Measurements from ENCODE around the gene ANO7. TPM values are rescaled to one million over a fixed set of nuclear protein-coding genes. Genes with fewer than 3 reads are reported as not detected.

ANO7 gene
- total and polyA plus RNA-seq, 2 of the 13 experiments (the other 11 are each of a cell fraction or from before 2014, with no cell fraction given) = 4.1 to 4.9 TPM

DNA sequence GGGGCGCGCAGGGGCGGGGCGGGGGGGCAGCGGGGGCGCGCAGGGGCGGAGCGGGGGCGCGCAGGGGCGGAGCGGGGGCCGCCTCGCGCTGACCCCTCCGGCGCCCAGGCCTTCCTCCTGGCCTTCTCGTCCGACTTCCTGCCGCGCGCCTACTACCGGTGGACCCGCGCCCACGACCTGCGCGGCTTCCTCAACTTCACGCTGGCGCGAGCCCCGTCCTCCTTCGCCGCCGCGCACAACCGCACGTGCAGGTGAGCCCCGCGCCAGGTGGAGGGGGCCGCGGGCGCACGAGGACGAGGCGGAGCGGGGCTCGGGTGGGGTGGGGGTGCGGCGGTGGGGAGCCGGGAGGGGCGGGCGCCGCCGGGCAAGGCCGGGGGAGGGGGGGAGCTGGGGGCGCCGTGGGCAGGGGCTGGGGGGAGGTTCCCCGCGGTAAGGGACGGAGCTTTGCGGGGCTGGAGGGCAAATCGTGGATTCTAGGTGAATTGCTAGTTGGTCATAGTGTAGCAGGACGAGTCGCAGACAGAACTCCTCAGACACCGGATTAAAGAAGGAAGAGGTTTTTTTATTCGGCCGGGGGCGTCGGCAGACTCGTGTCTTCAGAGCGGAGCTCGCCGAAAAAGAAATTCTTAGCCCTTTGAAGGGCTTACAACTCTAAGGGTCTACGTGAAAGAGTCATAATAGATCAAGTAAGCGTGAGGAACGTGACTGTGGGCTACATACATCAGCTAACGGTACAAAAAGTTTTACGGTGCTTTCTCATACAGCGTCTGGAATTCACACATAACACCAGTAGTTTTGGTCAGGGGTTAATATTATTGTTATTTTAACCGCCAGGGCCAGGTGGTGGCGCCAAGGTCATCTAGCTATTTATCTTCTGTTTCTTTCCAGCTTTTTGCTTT lies 29.9 kb downstream of the ANO7 start (continued):
- TF ChIP-seq DNMT3B (CRISPR knock-in tag; conservative IDR thresholded peaks at IDR 0.05) = 0 out of 2 replicates have a peak, but pooled peaks have one; percentile 19
- TF ChIP-seq ZNF331 (CRISPR knock-in tag; IDR thresholded peaks at IDR 0.05) = peak; percentile 80
- TF ChIP-seq ISL2 (CRISPR knock-in tag; IDR thresholded peaks at IDR 0.05) = no peak
- TF ChIP-seq FIP1L1 (IDR thresholded peaks at IDR 0.05; ENCODE audit: borderline replicate concordance, insufficient read depth, low read depth, low read length) = no peak
- TF ChIP-seq BRCA1 (CRISPR knock-in tag; IDR thresholded peaks at IDR 0.05) = no peak
- TF ChIP-seq TOE1 (CRISPR knock-in tag; IDR thresholded peaks at IDR 0.05) = no peak; the same call in 1 of the 2 replicates
- TF ChIP-seq ZNF333 (CRISPR knock-in tag; IDR thresholded peaks at IDR 0.05; ENCODE audit: borderline replicate concordance) = peak; percentile 6; the same call in 1 of the 2 replicates
- 0 out of 2 replicates have a peak, but pooled peaks have one; percentile 31 for TF ChIP-seq TARDBP (CRISPR knock-in tag; IDR thresholded peaks at IDR 0.05)
- TF ChIP-seq, protein P1, sequence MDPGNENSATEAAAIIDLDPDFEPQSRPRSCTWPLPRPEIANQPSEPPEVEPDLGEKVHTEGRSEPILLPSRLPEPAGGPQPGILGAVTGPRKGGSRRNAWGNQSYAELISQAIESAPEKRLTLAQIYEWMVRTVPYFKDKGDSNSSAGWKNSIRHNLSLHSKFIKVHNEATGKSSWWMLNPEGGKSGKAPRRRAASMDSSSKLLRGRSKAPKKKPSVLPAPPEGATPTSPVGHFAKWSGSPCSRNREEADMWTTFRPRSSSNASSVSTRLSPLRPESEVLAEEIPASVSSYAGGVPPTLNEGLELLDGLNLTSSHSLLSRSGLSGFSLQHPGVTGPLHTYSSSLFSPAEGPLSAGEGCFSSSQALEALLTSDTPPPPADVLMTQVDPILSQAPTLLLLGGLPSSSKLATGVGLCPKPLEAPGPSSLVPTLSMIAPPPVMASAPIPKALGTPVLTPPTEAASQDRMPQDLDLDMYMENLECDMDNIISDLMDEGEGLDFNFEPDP (CRISPR knock-in tag; conservative IDR thresholded peaks at IDR 0.05) = 0 out of 2 replicates have a peak, but pooled peaks have one; percentile 93
- TF ChIP-seq, protein P2, sequence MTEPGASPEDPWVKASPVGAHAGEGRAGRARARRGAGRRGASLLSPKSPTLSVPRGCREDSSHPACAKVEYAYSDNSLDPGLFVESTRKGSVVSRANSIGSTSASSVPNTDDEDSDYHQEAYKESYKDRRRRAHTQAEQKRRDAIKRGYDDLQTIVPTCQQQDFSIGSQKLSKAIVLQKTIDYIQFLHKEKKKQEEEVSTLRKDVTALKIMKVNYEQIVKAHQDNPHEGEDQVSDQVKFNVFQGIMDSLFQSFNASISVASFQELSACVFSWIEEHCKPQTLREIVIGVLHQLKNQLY (CRISPR knock-in tag; IDR thresholded peaks at IDR 0.05) = no peak
- TF ChIP-seq ZNF567 (CRISPR knock-in tag; IDR thresholded peaks at IDR 0.05; ENCODE audit: borderline replicate concordance) = no peak
- TF ChIP-seq, protein P3, sequence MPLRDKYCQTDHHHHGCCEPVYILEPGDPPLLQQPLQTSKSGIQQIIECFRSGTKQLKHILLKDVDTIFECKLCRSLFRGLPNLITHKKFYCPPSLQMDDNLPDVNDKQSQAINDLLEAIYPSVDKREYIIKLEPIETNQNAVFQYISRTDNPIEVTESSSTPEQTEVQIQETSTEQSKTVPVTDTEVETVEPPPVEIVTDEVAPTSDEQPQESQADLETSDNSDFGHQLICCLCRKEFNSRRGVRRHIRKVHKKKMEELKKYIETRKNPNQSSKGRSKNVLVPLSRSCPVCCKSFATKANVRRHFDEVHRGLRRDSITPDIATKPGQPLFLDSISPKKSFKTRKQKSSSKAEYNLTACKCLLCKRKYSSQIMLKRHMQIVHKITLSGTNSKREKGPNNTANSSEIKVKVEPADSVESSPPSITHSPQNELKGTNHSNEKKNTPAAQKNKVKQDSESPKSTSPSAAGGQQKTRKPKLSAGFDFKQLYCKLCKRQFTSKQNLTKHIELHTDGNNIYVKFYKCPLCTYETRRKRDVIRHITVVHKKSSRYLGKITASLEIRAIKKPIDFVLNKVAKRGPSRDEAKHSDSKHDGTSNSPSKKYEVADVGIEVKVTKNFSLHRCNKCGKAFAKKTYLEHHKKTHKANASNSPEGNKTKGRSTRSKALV (CRISPR knock-in tag; IDR thresholded peaks at IDR 0.05) = 0 out of 2 replicates have a peak, but pooled peaks have one; percentile 42
- TF ChIP-seq ZNF282 (IDR thresholded peaks at IDR 0.05; ENCODE audit: partially characterized antibody) = no peak
- no peak for TF ChIP-seq RBM22 (optimal IDR thresholded peaks at IDR 0.05; ENCODE audit: low read length)
- TF ChIP-seq FOXP1 (IDR thresholded peaks at IDR 0.05) = no peak
- no peak for TF ChIP-seq FOXP1 (CRISPR knock-in tag; IDR thresholded peaks at IDR 0.05)
- TF ChIP-seq, protein P4, sequence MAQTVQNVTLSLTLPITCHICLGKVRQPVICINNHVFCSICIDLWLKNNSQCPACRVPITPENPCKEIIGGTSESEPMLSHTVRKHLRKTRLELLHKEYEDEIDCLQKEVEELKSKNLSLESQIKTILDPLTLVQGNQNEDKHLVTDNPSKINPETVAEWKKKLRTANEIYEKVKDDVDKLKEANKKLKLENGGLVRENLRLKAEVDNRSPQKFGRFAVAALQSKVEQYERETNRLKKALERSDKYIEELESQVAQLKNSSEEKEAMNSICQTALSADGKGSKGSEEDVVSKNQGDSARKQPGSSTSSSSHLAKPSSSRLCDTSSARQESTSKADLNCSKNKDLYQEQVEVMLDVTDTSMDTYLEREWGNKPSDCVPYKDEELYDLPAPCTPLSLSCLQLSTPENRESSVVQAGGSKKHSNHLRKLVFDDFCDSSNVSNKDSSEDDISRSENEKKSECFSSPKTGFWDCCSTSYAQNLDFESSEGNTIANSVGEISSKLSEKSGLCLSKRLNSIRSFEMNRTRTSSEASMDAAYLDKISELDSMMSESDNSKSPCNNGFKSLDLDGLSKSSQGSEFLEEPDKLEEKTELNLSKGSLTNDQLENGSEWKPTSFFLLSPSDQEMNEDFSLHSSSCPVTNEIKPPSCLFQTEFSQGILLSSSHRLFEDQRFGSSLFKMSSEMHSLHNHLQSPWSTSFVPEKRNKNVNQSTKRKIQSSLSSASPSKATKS (CRISPR knock-in tag; IDR thresholded peaks at IDR 0.05) = no peak
- TF ChIP-seq NCOA5 (CRISPR knock-in tag; IDR thresholded peaks at IDR 0.05) = no peak
